Colon (tissue), 2 donors: ENCODE data around the gene MAP3K6.
"Not testable (repeated sequence)": the region's sequence is repeated elsewhere in the genome, so short reads cannot be mapped to it uniquely, and the experiment has no call there.

Experiments used
- FAIRE-seq: peaks from 2 replicates; lab custom pipeline; 2012; peaks lifted over from hg19 to GRCh38; lab: Jason Lieb, UNC
- donor health status: control.
- donor health status: control.

Gene MAP3K6

DNA sequence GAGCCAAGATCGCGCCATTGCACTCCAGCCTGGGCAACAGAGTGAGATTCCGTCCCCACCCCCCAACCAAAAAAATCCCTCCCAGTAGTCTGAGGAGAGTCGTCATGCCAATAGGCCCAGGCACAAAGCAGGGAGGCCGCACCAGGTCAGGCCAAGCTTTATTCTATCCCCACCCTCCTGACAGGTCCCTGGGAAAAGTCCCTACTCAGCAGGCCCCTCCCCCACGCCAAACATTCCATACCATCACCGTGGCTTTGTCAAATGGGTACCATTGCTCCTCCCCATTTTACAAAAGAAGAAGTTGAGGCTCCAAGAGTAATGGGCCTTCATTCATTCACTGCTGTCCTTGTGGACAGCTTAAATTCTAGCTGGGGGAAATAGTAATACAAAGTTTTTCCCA is 31.0 kb upstream of the MAP3K6 start:
- FAIRE-seq = no peak

DNA sequence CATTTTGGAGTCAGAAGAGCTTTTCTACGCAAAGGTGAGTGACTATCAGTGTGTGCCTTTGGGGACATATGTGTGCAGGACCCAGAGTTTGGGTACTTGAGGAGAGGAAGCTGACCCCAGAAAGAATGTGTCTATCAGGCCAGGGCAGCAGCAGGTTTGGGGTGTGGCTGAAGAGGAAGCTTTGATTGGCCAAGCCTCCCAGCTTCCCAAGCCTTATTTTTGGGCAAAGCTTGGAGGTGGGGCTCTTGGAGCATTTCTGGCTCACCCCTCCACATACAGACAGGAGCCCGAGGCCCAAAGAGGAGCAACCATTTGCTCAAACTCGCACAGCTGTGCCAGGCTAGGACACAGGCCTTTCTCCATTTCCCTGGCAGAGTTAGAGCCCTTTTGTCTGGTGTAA is 30.3 kb upstream of the MAP3K6 start:
- FAIRE-seq = no peak

DNA sequence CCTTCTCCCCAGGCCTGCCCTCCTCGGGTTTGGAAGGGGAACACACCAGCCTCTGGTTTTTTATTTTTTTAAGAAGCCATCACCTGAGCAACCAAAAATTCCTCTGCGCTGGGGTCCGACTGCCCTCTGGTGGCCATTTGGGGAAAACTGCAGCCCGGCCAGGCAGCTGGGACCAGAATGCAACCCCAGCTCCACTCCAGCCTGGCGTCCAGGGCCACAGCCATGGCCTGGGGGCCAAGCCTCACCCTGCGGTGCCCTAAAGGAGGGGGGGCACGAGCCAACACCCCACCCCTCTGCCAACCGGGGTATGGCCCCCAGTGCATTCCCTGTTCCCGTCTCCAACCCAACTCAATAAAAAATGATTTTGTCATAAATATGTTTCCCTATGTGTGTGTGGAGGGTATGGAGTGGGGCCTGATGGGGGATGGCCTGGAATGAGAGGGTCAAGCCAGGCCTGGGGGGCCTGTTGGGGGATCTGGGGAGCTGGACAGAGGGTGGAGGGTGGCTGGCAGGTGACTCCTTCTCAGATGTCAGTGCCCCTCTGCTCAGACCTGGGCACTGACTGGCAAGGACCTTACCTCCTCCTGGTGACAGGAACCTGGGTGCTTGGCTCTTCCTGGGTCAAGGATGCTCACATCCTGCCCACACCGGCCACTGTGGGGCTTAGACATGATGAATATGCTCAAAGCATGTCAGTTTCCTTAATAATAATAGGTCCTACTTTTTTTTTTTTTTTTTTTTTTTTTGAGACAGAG is 28.9 kb upstream of the MAP3K6 start:
- no peak for FAIRE-seq

DNA sequence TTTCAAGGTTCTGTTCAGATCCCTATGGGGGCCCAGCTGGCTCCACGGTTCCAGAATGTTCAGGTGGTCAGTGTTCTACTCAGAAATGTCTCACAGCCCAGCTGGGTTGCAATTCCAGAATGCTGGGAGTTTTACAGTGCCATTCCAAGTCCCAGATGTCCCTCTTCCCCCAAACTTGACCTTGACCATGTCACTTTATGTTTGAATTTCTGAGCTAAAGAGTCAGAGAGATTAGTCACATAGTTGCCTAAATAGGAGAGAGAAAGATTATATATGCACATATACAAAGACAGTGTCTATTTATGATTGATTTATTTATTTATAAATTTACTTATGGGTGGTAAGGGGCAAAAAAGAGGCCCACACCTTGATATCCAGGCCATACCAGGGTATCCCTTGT is 28.2 kb upstream of the MAP3K6 start:
- FAIRE-seq = no peak

DNA sequence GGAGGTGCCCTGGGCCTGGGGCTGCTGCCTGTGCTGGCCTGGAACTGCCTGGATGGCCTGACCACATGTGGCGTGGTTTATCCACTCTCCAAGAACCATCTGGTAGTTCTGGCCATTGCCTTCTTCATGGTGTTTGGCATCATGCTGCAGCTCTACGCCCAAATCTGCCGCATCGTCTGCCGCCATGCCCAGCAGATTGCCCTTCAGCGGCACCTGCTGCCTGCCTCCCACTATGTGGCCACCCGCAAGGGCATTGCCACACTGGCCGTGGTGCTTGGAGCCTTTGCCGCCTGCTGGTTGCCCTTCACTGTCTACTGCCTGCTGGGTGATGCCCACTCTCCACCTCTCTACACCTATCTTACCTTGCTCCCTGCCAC is 27.5 kb upstream of the MAP3K6 start:
- FAIRE-seq = no peak

DNA sequence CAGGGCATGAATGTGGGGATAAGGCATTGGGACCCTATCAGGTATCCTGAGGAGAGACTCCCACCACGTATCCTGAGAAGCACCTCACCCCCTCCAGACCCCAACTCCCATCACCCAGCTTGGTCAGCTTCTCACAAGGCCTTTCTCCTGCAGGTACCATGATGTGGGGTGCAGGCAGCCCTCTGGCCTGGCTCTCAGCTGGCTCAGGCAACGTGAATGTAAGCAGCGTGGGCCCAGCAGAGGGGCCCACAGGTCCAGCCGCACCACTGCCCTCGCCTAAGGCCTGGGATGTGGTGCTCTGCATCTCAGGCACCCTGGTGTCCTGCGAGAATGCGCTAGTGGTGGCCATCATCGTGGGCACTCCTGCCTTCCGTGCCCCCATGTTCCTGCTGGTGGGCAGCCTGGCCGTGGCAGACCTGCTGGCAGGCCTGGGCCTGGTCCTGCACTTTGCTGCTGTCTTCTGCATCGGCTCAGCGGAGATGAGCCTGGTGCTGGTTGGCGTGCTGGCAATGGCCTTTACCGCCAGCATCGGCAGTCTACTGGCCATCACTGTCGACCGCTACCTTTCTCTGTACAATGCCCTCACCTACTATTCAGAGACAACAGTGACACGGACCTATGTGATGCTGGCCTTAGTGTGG is 27.0 kb upstream of the MAP3K6 start:
- FAIRE-seq = no peak

DNA sequence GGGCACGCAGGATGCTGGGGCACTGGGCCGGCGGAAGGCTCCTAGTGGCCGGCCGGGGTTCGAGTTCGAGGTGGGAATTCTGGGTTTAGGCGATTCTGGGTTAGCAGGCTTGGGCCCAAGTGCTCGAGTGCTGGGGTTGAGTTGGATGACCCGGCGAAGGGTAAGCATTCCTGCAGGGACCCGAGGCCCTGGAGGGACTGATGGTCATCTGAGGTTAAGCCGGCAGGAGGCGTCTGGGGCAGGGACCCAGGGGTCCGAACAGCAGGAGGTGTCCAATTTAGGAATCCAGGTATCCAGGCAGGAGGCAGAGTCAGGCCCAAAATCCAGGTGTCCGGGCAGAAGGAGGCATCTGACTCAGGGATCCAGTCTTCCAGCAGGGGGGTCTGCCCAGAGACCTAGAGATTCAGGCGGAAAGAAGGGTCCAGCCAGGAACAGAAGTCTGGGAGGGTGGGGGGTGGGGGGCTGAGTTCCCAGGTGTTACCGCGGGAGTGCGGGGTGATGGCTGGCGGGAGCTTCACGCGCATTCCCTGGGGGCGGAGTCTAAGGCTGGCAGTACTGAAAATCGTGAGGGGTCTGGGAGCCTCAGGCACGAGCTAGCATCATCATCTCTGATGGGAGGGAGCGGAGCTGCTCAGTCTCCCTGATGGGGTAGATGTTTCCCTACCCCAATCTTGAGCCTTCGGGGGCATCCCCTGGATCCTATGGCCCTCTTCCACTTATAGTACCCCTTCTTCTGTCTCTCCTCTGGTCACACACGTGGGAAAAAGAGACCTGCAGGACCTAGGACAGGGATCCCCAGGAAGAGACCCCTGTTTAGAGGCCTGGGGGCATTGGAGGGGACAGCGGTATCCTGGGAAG is 26.2 kb upstream of the MAP3K6 start:
- no peak for FAIRE-seq

DNA sequence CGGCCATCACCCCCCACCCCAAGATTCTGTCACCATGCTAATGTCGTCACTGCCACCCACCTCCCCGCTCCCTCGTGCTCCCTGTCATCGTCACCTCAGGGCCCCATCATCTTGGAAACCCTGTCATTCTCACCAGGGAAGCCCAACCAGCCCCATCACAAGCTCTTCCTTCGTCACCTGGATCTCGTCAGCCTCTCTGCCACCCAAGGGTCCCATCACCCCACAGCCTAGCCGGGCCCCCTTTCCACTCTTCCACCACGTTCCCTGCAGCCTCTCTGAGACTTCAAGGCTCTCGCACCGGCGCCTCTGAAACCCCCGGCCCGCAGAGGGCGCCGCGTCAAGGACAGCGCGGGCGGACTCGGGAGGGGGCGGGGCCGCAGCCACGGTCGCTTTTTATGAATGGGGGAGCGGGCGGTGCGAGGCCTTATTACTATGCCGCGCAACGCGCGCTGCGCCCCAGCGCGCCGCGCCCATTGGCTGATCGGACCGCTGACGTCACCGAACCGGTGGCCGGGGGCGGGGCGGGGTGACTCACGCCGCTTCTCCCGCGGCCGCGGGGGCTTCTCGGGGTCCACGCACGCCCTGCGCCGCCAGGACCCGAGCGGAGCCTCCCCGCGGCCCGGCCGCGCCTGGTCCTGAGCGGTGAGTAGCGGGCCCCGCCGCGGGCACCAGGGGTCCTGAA is 25.5 kb upstream of the MAP3K6 start, which contains the start of gene GPR3:
GPR3 (plus strand) TSS at position 527 of the 682 bp plus-strand sequence. CDS start 1,177 bp downstream, outside the sequence.
- no peak for FAIRE-seq

DNA sequence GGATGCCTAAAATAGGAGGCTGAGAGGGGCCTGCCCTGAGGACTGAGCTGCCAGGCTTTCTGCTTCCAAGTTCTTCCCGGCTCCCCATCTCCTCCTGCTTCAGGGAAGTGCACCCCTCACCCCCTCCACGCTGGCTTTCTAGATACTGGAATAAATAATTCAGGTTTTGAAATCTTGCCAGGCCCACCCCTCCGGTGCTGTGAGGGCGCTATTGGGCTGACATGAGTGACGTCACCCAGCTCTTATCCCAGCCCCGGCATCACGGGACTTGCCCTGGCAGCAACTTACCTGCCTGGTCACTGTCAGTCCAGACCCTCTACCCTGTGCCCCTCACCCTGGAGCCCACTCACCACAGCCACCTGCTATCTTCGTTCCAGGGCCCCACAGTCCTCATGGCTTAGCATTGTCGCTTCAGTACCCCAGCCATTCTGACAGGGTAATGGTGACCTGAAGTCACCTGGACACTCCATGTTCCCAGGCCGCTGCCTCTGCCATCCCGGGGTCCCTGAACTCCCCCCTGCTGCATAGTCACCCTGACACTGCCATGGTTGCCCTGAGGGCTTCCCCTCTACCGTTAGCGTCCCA is 24.8 kb upstream of the MAP3K6 start:
- FAIRE-seq = no peak

DNA sequence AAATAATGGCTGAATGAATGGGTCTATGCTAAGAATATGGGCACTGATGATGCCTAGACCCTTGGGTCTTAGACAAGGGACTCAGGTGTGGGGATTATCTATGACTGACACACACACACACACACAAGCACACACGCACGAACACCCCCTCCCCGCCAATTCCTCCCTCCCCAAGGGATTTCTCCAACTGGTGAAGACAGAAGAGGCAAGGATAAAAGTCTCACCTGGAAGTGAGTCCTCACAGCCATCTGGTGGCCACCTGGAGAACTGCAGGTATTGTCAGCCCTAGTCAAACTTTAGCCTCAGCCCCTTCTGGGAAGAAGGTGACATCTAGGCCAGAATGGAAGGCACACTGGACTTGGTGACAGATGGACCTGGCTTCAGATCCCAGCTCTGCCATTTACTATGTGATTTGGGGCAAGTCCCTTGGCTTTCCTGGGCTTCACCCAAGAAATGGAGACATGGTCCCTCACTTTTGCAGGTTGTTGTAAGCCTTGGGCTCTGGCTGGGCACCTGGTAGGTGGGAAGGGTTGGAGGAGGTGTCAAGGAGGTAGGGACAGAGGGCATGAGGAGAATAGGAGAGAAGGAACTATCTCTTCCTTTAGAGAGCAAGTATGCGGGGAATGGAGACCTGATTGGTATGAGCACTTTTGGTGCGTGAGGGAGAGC is 21.7 kb upstream of the MAP3K6 start:
- no peak for FAIRE-seq

DNA sequence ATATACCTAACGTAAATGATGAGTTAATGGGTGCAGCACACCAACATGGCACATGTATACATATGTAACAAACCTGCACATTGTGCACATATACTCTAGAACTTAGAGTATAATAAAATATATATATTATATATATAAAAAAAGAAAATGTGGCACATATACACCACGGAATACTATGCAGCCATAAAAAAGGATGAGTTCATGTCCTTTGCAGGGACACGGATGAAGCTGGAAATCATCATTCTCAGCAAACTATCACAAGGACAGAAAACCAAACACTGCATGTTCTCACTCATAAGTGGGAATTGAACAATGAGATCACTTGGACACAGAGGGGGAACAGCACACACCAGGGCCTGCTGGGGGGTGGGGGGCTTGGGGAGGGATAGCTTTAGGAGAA is 18.0 kb upstream of the MAP3K6 start:
- not testable (repeated sequence) for FAIRE-seq

DNA sequence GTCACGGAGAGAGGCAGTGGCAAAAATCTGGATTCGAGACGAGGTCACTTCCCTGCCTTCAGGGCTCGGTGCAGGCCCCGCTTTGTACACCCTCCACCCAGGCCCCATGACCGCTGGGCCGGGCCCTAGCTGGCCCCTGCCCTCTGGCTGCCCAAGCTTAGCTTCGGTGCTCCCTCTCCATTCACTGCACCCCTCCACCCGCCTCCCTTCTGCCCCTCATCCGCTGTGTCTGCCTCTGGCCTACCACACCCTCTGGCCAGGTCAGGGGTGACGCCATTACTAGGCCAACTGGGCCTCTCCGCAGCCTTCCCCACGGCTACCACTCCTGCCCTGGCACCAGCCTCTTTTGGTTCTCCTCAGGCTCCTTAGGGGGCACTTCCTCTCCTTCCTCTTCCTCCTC is 16.9 kb upstream of the MAP3K6 start:
- no peak for FAIRE-seq

DNA sequence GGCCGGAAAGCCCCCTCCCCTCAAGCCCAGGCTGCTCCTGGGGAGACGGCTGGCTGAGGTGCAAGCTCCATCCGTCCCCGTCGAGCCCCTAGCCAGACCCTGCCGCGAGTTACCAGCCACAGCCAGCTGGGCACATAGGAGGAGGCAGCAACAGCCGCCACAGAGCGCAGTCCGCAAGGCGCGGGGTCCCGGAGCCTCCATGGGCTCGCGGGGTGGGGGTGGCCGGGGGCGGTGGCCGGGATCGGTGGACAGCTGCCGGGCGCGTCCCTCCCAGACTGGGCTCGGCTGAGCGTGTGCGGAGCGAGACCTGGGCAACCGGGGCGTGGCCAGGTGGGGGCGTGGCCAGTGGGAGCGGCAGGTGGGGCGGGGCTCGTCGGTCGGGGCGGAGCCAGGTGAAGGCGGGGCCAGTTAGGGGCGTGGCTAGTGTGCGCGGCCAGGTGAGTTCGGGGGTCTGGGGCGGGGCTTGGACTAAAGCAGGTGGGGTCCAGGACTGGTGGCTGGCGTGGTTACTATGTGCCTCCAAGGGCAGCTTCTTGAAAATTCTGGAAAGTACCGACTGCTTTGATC is 16.4 kb upstream of the MAP3K6 start, which contains the start of gene CD164L2:
CD164L2 (minus strand) TSS at position 295 of the 567 bp plus-strand sequence; CDS start at position 201, 94 bp downstream.
- FAIRE-seq = no peak

DNA sequence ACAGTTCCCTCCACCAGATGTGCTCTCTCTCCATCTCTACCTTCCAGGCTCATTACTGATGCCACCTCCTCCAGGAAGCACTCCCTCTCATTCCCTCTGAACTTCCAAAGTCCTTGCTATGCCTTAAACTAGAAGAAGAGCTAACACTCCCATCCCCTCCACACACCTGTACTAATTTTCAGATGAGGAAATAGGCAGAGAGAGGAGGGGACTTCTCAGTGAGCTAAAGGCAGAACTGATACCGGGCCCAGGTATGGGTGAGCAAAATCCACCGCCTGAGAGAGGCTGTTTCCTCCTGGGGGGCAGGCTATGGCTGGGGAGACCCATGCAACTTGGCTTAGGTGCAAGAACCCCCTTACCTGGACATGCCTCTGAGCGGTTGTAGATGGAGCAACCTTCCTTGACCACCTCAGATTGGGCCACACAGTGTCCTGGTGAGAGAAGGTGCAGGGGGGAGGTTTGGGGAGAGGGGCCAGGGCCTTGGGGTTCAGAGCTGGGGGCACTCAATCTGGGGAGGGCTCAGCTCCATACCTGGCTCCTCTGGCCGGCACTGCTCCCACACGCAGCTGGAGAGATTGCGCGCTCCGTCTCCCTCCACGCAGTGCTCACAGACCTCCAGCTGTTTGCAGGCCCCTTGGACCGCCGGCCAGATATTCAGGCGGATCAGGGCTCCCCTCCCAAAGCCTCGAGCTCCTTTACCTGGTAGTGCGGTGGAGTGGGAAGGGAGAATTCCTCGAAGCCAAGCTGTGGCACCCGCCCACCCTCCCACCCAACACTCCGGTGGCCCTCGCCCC is 15.4 kb upstream of the MAP3K6 start:
- no peak for FAIRE-seq

DNA sequence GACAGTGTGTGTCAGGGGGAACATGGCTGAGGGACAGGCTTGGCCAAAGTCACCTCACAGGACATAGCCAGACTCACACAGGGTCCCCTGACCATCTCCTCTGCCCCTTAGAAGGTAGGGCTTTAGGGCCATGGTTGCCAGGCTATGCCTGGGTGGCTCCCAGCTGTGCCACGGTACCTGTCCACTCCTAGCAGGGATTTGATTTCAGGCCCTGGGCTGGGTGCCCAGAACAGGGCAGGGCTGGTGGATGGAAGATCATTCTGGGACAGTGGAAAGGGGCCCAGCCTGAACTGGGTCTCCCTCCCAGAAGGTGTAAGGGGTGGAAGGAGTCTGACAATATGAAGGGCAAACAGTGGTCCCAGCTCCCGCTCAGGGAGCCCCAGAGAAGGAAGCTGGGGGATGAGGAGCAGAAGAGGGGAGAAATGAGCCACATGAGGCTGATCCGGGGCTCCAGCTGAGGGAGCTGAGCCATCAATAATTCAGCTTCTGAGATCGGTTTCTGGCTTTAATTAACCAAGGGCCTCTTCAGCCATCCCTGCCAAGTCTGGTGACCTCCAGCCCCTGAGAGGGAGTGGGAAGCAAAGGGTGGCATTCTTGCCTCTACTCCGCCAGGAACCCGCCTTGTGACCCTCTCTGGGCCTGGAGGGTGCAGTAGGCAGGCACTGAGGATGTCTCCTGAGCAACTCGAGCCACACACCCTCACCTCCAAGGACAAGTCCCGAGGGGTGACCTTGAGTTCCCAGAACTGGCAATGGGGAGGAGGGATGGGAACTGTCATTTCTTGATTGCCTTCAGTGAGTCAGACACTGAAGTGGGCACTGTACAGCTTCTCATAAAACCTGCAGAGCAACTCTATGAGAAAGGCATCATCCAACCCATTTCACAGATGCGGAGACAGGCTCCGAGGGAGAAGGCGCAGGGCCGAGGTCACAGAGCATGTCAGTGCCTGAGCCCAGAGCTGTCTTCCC is 14.3 kb upstream of the MAP3K6 start:
- FAIRE-seq = no peak

DNA sequence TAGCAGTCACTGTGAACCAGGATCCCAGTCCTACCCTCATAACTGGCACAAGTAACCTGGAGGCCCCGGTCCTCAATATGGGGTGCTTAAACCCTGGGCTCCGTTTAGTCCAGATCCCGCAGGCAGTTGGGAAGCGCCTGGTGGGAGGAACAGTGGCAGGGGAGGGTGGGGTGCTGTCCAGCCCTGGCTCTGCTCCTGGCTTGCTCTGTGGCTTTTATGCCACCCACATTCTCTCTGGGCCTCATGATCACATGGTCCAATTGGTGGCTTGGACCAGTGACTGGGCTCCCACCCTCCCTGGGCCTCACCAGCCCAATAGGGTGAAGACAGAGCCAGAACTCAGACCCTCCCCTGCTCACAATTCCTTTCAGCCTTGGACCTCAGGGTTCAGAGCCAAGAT is 13.5 kb upstream of the MAP3K6 start:
- no peak for FAIRE-seq

DNA sequence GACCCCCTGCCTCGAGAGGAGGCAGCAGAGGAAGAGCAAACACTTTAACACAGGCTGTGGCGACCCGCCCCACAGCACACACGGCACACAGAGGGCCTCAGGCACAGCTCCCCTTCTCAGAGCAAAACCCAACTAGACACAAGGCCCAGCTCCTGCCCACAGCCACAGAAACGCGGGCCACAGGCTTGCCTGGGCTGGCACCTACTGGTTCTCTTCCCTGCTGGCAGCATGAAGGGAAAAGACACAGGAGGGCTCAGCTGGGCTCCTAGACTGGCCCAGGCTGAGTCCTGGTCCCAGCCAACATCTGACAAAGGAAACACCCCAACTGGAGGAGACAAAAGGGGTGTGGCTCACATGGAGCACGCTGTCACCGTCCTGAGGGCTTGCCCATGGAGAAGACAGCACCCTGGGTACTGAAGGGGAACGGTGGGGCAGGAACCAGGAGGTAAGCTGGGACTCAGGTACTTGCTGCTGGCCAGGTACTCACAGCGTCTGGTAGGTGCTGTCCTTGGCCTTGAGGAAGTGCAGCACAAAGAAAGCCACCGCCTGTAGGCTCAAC is 12.9 kb upstream of the MAP3K6 start:
- no peak for FAIRE-seq

DNA sequence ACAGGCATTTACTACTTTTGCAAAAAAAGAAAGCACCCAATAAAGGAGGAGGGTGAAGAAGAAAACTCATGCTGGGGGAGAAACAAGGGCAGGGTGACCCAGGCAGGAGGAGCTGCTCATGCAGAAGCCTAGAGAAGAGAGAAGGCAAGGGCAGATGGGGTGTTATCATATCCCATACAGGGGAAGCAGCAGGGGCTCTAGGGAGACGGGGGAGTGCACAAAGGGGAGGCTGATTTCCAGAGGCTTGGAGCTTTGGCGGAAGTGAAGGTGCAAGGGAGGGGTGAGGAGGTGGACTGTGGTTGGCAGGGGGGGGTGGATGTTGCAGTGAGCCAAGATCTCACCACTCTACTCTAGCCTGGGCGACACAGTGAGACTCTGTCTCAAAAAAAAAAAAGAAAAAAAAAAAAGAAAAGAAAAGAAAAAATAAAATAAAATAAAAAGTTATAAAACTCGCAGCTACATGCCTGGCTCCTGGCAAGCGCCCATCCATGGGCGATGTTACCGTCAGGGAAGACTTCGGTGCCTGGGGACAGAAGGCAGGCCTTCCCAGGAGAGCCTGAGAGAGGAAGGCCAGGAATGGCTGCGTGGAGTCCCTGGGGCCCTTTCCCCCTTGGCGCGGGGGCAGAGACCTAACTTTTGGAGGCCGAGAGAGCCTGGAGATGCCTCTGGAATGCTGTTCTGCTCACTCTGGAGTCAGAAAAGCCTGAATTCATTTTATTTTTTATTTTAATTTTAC is 11.2 kb upstream of the MAP3K6 start:
- FAIRE-seq = no peak
